NB4 (cell line): Measurements from ENCODE around the gene SMPD3.

ENCODE experiments used
- CTCF ChIP-seq: IDR thresholded peaks from one replicate; pipeline ENCODE4 v1.5.1; 2012; ENCODE audit warnings: low read depth, low read length
- MAX ChIP-seq: IDR thresholded peaks from 2 replicates; pipeline ENCODE4 v1.6.1; 2011; ENCODE audit warnings: low read depth, low read length
- POLR2A ChIP-seq: IDR thresholded peaks from 2 replicates; pipeline ENCODE4 v1.6.1; 2011; ENCODE audit warnings: mild to moderate bottlenecking; ENCODE audit not compliant: insufficient read length; ENCODE audit errors: extremely low read depth

- TF ChIP-seq CTCF (no peak), POLR2A (no peak), MAX (no peak)
Measured at GRCh38 chr16:68466174-68466573, 17.9 kb upstream of the SMPD3 start.
